Epithelial cell of proximal tubule (primary cell): Measurements from ENCODE around the gene MX2. TPM values are rescaled to one million over a fixed set of nuclear protein-coding genes. Genes with fewer than 3 reads are reported as not detected.

Source experiments
- DNase-seq: peaks from one replicate; pipeline ENCODE4 v3.0.0-alpha.2; 2011; ENCODE audit warnings: low read depth
- H3K4me3 ChIP-seq: 2 replicates; pipeline ENCODE4 v1.5.1; 2011; ENCODE audit warnings: low read depth, mild to moderate bottlenecking, low read length
- CTCF ChIP-seq: conservative IDR thresholded peaks from 2 replicates; pipeline ENCODE4 v1.5.1; 2012; ENCODE audit warnings: low read depth, mild to moderate bottlenecking, low read length
- total RNA-seq: library from RNA; depleted of rRNA; stranded (reverse); fragments of >200 nt; gene quantifications from 2 replicates; pipeline ENCODE4 v1.2.3, GENCODE V29; 2015

Gene MX2
- total RNA-seq, 1 donor from 2014 or later = 0.12 TPM

DNA sequence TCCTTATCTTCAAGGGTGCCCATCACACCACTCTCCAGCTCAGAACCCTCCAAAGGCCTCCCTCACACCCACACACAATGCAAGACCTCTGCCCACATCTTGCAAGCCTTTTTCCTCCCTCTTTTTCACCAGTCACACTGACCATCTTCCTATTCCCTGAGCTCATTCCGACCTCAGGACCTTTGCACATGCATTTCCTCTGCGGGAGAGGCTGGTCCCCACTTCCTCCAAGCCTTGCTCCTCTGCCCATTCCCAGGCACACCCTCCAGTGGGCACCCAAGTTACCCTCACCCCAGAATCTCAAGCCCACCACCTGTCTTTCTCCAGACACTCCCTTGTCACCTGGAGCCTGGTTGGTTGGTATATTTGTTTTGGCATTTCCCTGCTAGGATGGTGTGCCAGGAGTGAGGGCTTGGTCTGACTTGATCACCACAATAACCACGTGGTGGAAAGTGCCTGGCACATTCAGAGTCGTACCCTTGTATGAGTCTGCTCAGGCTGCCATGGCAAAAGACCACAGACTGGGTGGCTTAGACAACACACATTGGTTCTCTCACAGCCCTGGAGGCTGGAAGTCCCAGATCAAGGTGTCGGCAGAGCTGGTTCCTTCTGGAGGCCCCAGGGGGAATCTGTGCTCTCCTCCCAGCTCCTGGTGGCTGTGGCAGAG lies 13.2 kb downstream of the MX2 start:
- no peak overlapping the region for H3K4me3 ChIP-seq
- no peak for TF ChIP-seq CTCF
- no peak for DNase-seq

DNA sequence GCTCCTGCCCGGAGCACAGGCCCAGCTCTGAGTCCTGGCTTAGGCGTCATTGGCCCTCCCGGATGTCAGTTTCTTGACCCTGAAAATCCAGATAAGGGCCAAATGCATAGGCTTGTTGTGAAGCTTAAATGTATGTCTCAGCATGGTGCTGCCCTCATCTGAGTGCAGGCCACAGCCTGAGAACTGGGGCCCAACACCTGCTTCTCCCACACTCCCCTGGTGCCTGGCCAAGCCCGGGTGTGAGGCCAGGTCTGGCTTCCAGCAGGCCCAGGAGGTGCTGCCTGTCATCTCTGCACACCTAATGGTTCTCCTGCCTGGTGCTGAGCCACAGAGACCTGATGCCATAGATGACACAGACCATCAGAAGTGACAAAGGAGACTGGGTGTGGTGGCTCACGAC lies 14.0 kb downstream of the MX2 start:
- TF ChIP-seq CTCF = no peak
- no peak for DNase-seq
- no peak overlapping the region for H3K4me3 ChIP-seq

DNA sequence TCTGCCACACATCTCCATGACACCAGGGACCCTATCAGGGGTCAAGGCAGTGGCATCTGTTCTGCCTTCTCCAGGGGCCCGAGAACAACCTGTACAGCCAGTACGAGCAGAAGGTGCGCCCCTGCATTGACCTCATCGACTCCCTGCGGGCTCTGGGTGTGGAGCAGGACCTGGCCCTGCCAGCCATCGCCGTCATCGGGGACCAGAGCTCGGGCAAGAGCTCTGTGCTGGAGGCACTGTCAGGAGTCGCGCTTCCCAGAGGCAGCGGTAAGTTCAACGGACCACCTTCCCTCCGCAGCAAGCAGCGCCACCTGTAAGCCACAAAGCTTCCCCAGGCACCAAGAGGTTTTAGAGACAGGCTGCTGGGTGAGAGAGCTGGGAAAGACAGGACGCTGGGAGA lies 15.9 kb downstream of the MX2 start:
- no peak overlapping the region for H3K4me3 ChIP-seq
- no peak for TF ChIP-seq CTCF
- DNase-seq = no peak

- no peak for DNase-seq
- no peak for TF ChIP-seq CTCF
- no peak overlapping the region for H3K4me3 ChIP-seq
Measured at GRCh38 chr21:41378849-41379248, 17.0 kb downstream of the MX2 start.

GRCh38 chr21:41379901-41380300 lies 18.1 kb downstream of the MX2 start:
- TF ChIP-seq CTCF = no peak
- H3K4me3 ChIP-seq = no peak overlapping the region
- no peak for DNase-seq

DNA sequence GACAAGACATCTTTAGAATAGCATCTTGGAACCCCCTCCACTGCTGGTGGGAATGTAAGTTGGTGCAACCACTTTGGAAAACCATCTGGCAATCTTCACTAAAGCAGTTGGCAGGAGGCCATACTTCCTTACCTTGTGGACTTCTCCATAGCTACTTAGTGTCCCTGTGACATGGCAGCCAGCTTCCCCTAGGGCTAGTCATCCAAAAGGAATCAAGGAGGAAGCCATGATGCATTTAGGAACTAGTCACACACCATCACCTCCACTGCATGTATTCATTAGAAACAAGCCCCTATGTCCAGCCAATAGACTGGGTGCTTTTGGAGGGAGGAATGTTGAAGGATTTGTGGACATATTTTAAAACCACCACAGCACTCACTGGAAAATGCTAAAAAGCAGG lies 19.9 kb downstream of the MX2 start:
- TF ChIP-seq CTCF = no peak
- DNase-seq = no peak
- no peak overlapping the region for H3K4me3 ChIP-seq

DNA sequence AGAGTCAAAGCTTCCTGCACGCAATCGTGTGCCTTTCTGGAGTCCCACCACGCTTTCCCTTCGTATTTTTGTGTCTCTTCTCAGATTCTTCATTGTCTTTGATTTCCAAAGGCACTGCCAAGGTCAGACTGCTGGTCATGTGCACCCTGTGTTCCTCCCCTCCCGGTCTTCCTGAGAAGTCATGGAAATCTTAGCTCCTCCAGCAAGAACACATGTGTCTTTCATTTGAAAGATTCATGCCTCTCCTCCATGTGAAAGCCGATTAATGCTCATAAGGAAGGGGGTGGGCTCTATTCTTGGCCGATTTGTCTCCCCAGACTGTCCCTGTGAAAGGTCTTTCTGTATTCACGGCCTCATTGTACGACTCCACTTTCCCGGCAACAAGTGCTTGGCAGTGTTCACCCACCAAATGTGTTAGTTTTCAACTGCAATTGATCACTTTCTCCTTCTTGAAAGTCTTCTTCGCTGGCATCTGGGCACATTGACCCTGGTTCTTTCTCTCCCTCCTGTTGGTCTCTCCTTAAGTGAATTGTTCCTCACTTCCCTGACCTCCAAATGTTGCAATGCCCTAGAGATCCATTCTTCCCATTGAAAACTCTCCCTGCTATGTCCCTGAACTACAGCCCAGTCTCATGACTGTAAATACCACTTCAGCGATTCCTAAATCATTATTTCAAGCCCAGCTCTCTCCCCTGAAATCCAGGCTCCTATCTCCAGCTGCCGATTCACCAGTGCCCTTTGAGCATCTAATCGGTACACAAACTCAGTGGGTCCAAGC lies 25.4 kb downstream of the MX2 start:
- H3K4me3 ChIP-seq = no peak overlapping the region
- no peak for DNase-seq
- no peak for TF ChIP-seq CTCF
